ENCODE measurements around the gene PPM1H. TPM values are rescaled to one million over a fixed set of nuclear protein-coding genes. Genes with fewer than 3 reads are reported as not detected.
A peak's percentile ranks its signal among the peaks of the same experiment; 100 is the strongest.
"Not testable (repeated sequence)": the region's sequence is repeated elsewhere in the genome, so short reads cannot be mapped to it uniquely, and the experiment has no call there.

PPM1H gene
- total RNA-seq, 5 donors from 2014 or later (not counting 1 experiment from before 2014, with no cell fraction given), result 0.18 to 0.82 (median 0.42) TPM

DNA sequence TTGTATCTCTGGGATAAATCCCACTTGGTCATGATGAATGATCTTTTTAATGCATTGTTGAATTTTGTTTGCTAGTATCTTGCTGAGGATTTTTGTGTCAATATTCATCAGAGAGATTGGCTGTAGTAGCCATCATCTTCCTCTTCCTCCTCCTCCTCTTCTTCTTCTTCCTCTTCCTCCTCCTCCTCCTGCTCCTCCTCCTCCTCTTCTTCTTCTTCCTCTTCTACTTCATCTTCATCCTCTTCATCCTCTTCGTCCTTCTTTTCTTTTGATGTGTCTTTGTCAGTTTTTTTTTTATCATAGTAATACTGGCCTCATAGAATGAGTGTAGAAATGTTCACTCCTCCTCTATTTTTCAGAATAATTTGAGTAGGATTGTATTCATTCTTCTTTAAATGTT is 15.4 kb upstream of the PPM1H start:
- Mint-ChIP-seq H3K4me3 (no peak overlapping the region), H3K4me1 (no peaks in the 10 kb centered on the region), H3K9me3 (peaks cover 0 to 9% (median 5%) of the 10 kb centered on the region in 3 donors), H3K27ac (no peak overlapping the region), H3K36me3 (no peaks in the 10 kb centered on the region), H3K27me3 (peaks cover 1 to 4% of the 10 kb centered on the region in 2 donors)
- no peak for DNase-seq
- ATAC-seq (replicated peaks in 1 of 4), result no peak
- Histone ChIP-seq H3K36me3 (ENCODE audit: control insufficient read depth in 2 of 2, extremely low read depth in 1 of 2, insufficient read depth in 1 of 2, low read length in 1 of 2) (no peaks in the 10 kb centered on the region), H3K27ac (ENCODE audit: low read length) (no peak overlapping the region), H3K27me3 (replicated peaks in 1 of 2; ENCODE audit: control insufficient read depth in 2 of 2, extremely low read depth in 1 of 2, insufficient read depth in 2 of 2, low read length in 1 of 2) (peaks cover 0 to 4% of the 10 kb centered on the region in 2 experiments), H3K9me3 (no peaks in the 10 kb centered on the region), H3K4me3 (ENCODE audit: control insufficient read depth in 1 of 2, extremely low read depth in 1 of 2, low read length in 1 of 2) (no peak overlapping the region), H3K4me1 (ENCODE audit: control insufficient read depth in 1 of 2, extremely low read depth in 1 of 2, insufficient read depth in 2 of 2, low read length in 2 of 2) (no peaks in the 10 kb centered on the region)
- WGBS (ENCODE audit: insufficient coverage), result no CpG with 5 or more reads among the region's 1 CpG
- ChIA-PET CTCF (no interaction called here), POLR2A (no interaction called here)

DNA sequence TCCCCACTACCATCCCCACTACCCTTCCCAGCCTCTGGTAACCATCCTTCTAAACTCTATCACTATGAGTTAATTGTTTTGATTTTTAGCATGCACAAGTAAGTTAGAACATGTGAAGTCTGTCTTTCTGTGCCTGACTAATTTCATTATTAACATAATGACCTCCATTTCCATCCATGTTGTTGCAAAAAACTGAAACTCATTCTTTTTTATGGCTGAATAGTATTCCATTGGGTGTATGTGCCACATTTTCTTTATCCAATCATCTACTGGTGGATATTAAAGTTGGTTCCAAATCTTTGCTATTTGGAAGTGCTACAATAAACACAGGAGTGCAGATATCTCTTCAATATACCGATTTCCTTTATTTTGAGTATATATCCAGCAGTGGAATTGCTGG is 13.2 kb upstream of the PPM1H start:
- no peak overlapping the region for H3K4me3 ChIP-seq (ENCODE audit: control insufficient read depth in 1 of 2, extremely low read depth in 1 of 2, low read length in 1 of 2)
- H3K36me3 Mint-ChIP-seq, result no peaks in the 10 kb centered on the region
- H3K9me3 ChIP-seq, result no peaks in the 10 kb centered on the region
- ATAC-seq (replicated peaks in 1 of 4), result no peak
- peaks cover 3 to 15% of the 10 kb centered on the region in 2 donors for H3K27me3 Mint-ChIP-seq
- no peak overlapping the region for H3K27ac Mint-ChIP-seq
- H3K36me3 ChIP-seq (ENCODE audit: control insufficient read depth in 2 of 2, extremely low read depth in 1 of 2, insufficient read depth in 1 of 2, low read length in 1 of 2), result no peaks in the 10 kb centered on the region
- CTCF ChIA-PET, result no interaction called here
- no peaks in the 10 kb centered on the region for H3K4me1 ChIP-seq (ENCODE audit: control insufficient read depth in 1 of 2, extremely low read depth in 1 of 2, insufficient read depth in 2 of 2, low read length in 2 of 2)
- H3K27ac ChIP-seq (ENCODE audit: low read length), result no peak overlapping the region
- DNase-seq, result no peak
- no peaks in the 10 kb centered on the region for H3K27me3 ChIP-seq (replicated peaks in 1 of 2; ENCODE audit: control insufficient read depth in 2 of 2, extremely low read depth in 1 of 2, insufficient read depth in 2 of 2, low read length in 1 of 2)
- H3K4me3 Mint-ChIP-seq, result no peak overlapping the region
- H3K4me1 Mint-ChIP-seq, result no peaks in the 10 kb centered on the region
- WGBS (ENCODE audit: insufficient coverage), result no CpG with 5 or more reads among the region's 1 CpG
- POLR2A ChIA-PET, result no interaction called here
- peaks cover 0 to 9% (median 5%) of the 10 kb centered on the region in 3 donors for H3K9me3 Mint-ChIP-seq

DNA sequence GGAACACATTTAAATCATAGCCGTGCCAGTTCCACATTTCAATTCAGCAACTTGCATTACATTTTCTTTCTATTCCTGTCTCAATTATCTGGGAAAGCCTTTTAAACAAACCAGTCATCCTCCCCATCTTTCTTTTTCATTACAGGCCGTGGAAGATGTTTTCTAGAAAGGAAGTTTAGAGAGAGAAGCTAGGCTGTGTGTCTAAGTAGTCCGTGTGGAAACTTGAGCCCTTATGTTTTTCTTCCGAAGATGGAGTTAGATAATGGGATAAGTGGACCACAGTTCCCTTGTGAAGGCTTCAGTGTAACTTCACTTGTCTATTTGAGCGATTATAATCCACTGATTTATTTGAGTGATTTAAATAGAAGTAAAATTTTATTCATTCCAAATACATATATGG is 12.4 kb upstream of the PPM1H start:
- H3K27me3 Mint-ChIP-seq, result peaks cover 3 to 15% of the 10 kb centered on the region in 2 donors
- POLR2A ChIA-PET, result no interaction called here
- no peaks in the 10 kb centered on the region for H3K36me3 Mint-ChIP-seq
- no peaks in the 10 kb centered on the region for H3K36me3 ChIP-seq (ENCODE audit: control insufficient read depth in 2 of 2, extremely low read depth in 1 of 2, insufficient read depth in 1 of 2, low read length in 1 of 2)
- peaks cover 0 to 5% (median 5%) of the 10 kb centered on the region in 3 donors for H3K9me3 Mint-ChIP-seq
- WGBS (ENCODE audit: insufficient coverage), result 100% methylated on average over 1 of the region's 5 CpGs
- no peaks in the 10 kb centered on the region for H3K27me3 ChIP-seq (replicated peaks in 1 of 2; ENCODE audit: control insufficient read depth in 2 of 2, extremely low read depth in 1 of 2, insufficient read depth in 2 of 2, low read length in 1 of 2)
- DNase-seq (no peak), ATAC-seq (replicated peaks in 1 of 4) (no peak)
- no peak overlapping the region for H3K4me3 Mint-ChIP-seq
- no peak overlapping the region for H3K27ac Mint-ChIP-seq
- H3K9me3 ChIP-seq, result no peaks in the 10 kb centered on the region
- no peaks in the 10 kb centered on the region for H3K4me1 ChIP-seq (ENCODE audit: control insufficient read depth in 1 of 2, extremely low read depth in 1 of 2, insufficient read depth in 2 of 2, low read length in 2 of 2)
- CTCF ChIA-PET, result no interaction called here
- H3K4me1 Mint-ChIP-seq, result no peaks in the 10 kb centered on the region
- H3K4me3 ChIP-seq (ENCODE audit: control insufficient read depth in 1 of 2, extremely low read depth in 1 of 2, low read length in 1 of 2), result no peak overlapping the region
- H3K27ac ChIP-seq (ENCODE audit: low read length), result no peak overlapping the region

DNA sequence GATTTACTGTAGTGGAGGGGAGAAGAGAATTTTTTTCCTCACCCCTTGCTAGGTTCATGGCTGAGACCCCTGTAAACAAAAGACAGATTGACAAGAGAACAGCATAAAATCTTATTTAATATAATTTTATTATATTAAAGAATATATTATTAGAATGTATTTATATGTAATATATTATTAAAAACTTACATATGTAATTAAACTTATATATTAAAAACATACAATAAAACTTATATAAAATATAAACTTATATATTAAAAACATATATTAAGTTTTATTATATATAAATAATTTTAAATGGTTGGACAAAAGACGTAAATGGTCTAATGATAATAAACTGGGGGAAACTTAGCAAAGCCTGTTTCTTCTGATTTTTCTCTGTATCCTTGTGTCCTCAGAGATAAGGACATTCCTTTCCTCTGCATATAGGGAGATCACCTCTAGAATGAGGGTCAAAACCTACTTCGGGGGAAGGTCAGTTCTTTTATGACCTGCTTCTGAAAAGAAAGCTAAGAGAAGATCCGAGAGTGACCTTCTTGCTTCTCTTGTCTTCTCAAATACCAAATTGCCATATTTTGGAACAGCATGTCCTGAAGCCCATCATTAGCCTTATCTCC is 8.9 kb upstream of the PPM1H start:
- no peak for ATAC-seq (replicated peaks in 1 of 4)
- H3K27ac Mint-ChIP-seq, result no peak overlapping the region
- peaks cover 3 to 15% of the 10 kb centered on the region in 2 donors for H3K27me3 Mint-ChIP-seq
- no peaks in the 10 kb centered on the region for H3K36me3 Mint-ChIP-seq
- Histone ChIP-seq H3K27ac (ENCODE audit: low read length) (no peak overlapping the region), H3K4me3 (ENCODE audit: control insufficient read depth in 1 of 2, extremely low read depth in 1 of 2, low read length in 1 of 2) (no peak overlapping the region), H3K9me3 (no peaks in the 10 kb centered on the region), H3K27me3 (replicated peaks in 1 of 2; ENCODE audit: control insufficient read depth in 2 of 2, extremely low read depth in 1 of 2, insufficient read depth in 2 of 2, low read length in 1 of 2) (no peaks in the 10 kb centered on the region), H3K36me3 (ENCODE audit: control insufficient read depth in 2 of 2, extremely low read depth in 1 of 2, insufficient read depth in 1 of 2, low read length in 1 of 2) (no peaks in the 10 kb centered on the region), H3K4me1 (ENCODE audit: control insufficient read depth in 1 of 2, extremely low read depth in 1 of 2, insufficient read depth in 2 of 2, low read length in 2 of 2) (no peaks in the 10 kb centered on the region)
- no peaks in the 10 kb centered on the region for H3K4me1 Mint-ChIP-seq
- ChIA-PET CTCF (no interaction called here), POLR2A (no interaction called here)
- no peak for DNase-seq
- peaks cover 0 to 5% (median 0%) of the 10 kb centered on the region in 3 donors for H3K9me3 Mint-ChIP-seq
- WGBS (ENCODE audit: insufficient coverage), result 61% methylated on average over 2 of the region's 3 CpGs
- H3K4me3 Mint-ChIP-seq, result no peak overlapping the region

DNA sequence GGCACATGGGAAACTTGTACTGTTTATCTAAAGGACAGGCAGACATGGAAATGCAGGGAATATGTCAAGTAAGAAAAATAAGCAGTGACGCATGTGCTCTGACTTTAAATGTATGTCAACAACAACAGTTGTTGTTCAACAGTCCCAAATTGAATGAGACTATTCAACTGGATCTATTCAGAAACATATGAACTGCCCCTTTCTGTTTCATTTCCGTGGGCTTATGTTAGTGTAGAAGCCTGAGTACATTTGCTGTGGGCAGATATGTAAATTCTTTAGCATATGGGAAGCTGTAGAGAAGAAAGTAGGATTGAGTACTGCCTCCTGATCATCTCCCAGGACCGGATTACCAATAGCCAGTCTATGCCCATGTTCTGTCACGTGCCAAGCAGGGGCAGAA is 7.4 kb upstream of the PPM1H start:
- no CpG with 5 or more reads among the region's 4 CpGs for WGBS (ENCODE audit: insufficient coverage)
- H3K4me1 Mint-ChIP-seq; H3K4me3 Mint-ChIP-seq; H3K27ac Mint-ChIP-seq; ATAC-seq (replicated peaks in 1 of 4); CTCF ChIA-PET; H3K4me3 ChIP-seq (ENCODE audit: control insufficient read depth in 1 of 2, extremely low read depth in 1 of 2, low read length in 1 of 2); DNase-seq; H3K9me3 Mint-ChIP-seq; H3K27me3 ChIP-seq (replicated peaks in 1 of 2; ENCODE audit: control insufficient read depth in 2 of 2, extremely low read depth in 1 of 2, insufficient read depth in 2 of 2, low read length in 1 of 2); H3K27ac ChIP-seq (ENCODE audit: low read length); H3K9me3 ChIP-seq; H3K36me3 ChIP-seq (ENCODE audit: control insufficient read depth in 2 of 2, extremely low read depth in 1 of 2, insufficient read depth in 1 of 2, low read length in 1 of 2); H3K36me3 Mint-ChIP-seq; H3K4me1 ChIP-seq (ENCODE audit: control insufficient read depth in 1 of 2, extremely low read depth in 1 of 2, insufficient read depth in 2 of 2, low read length in 2 of 2); POLR2A ChIA-PET: not testable (repeated sequence)
- H3K27me3 Mint-ChIP-seq, result peaks cover 3 to 15% of the 10 kb centered on the region in 2 donors

DNA sequence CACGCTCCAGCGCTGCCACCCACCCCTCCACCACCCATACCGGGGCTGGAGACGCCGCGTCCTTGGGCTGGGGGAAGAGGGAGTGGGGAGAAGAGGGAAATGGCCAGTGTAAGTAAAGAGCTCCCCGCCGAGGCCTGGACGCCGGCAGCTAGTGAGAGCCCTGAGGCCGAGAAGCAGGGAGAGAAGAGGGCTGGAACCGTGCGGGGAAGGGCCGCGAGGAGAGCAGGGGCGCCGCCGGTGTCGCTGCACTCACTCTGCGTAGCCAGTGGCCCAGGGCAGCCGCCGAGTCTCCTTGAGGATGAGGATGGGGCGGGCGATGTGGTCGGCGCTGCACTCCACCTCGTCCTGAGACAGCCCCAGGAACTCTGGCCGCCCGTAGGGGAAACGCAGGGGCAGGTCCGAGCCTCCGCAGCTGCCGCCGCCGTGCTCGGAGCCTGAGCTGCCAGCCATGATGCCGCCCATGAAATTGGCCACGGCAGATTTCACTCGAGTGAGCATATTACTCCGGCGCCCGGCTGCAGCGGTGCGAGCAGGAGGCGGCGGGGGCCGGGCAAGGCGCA is 631 bp downstream of the PPM1H start:
- H3K9me3 Mint-ChIP-seq, result no peaks in the 10 kb centered on the region
- Histone ChIP-seq H3K4me3 (ENCODE audit: control insufficient read depth in 1 of 2, extremely low read depth in 1 of 2, low read length in 1 of 2) (peak overlapping the region; percentile 30 to 84), H3K27ac (ENCODE audit: low read length) (no peak overlapping the region), H3K27me3 (replicated peaks in 1 of 2; ENCODE audit: control insufficient read depth in 2 of 2, extremely low read depth in 1 of 2, insufficient read depth in 2 of 2, low read length in 1 of 2) (peaks cover 0 to 30% of the 10 kb centered on the region in 2 experiments), H3K36me3 (ENCODE audit: control insufficient read depth in 2 of 2, extremely low read depth in 1 of 2, insufficient read depth in 1 of 2, low read length in 1 of 2) (no peaks in the 10 kb centered on the region), H3K9me3 (no peaks in the 10 kb centered on the region), H3K4me1 (ENCODE audit: control insufficient read depth in 1 of 2, extremely low read depth in 1 of 2, insufficient read depth in 2 of 2, low read length in 2 of 2) (peaks cover 6 to 17% of the 10 kb centered on the region in 2 experiments)
- CTCF ChIA-PET, result no interaction called here
- no peak overlapping the region for H3K27ac Mint-ChIP-seq
- WGBS (ENCODE audit: insufficient coverage), result under 1% methylated on average over 43 of the region's 48 CpGs
- peak overlapping the region; percentile 75 to 83 (median 77) for H3K4me3 Mint-ChIP-seq
- peaks cover 6 to 15% (median 11%) of the 10 kb centered on the region in 3 donors for H3K4me1 Mint-ChIP-seq
- H3K36me3 Mint-ChIP-seq, result no peaks in the 10 kb centered on the region
- DNase-seq, result peak in 5 of 35 experiments; percentile 1 to 7 (median 2)
- ATAC-seq (replicated peaks in 1 of 4), result peak in 3 of 4 experiments; percentile 29 to 51 (median 44)
- H3K27me3 Mint-ChIP-seq, result peaks cover 24 to 40% of the 10 kb centered on the region in 2 donors
- POLR2A ChIA-PET, result no interaction called here
